GM23338 (cell line): ENCODE results near the gene TAS2R42. TPM values are rescaled to one million over a fixed set of nuclear protein-coding genes. Genes with fewer than 3 reads are reported as not detected.

Experiments
- polyA plus RNA-seq: library from polyadenylated mRNA; unstranded; fragments of >200 nt; fragmentation: Nextera tagmentation; extraction: Ambion mirVana; gene quantifications from 2 replicates; pipeline ENCODE4 v1.2.1, GENCODE V29; 2016
- total RNA-seq: library from RNA; depleted of rRNA; stranded (reverse); fragments of >200 nt; shearing (Covaris generic); gene quantifications from 2 replicates; pipeline ENCODE4 v1.2.3, GENCODE V29; 2014; rRNA removed

The TAS2R42 gene
- total and polyA plus RNA-seq, 2 experiments from 2014 or later = 0.38 TPM; not detected in 1

Other genes with a start within 250 kb of the TAS2R42 start
- gene TAS2R14, start 247.7 kb downstream of the TAS2R42 start, total RNA-seq = 4.9 and 5.9 TPM in 2 replicates
- gene TAS2R14, start 247.7 kb downstream of the TAS2R42 start, polyA plus RNA-seq = 1.1 and 2.6 TPM in 2 replicates
- 3.4 and 5.7 TPM in 2 replicates for gene TAS2R50, start 200.0 kb downstream of the TAS2R42 start, total RNA-seq
- gene TAS2R50, start 200.0 kb downstream of the TAS2R42 start, polyA plus RNA-seq = not detected in 2 replicates
- 3.9 and 6.0 TPM in 2 replicates for gene TAS2R20, start 188.6 kb downstream of the TAS2R42 start, total RNA-seq
- not detected in 2 replicates for gene TAS2R20, start 188.6 kb downstream of the TAS2R42 start, polyA plus RNA-seq
- 6.0 and 8.6 TPM in 2 replicates for gene TAS2R19, start 164.3 kb downstream of the TAS2R42 start, total RNA-seq
- gene TAS2R19, start 164.3 kb downstream of the TAS2R42 start, polyA plus RNA-seq = 0.21 TPM in 1 of 2 replicates, not detected in the other
- gene TAS2R31, start 155.5 kb downstream of the TAS2R42 start, total RNA-seq = 6.1 and 12.9 TPM in 2 replicates
- 0.21 TPM in 1 of 2 replicates, not detected in the other for gene TAS2R31, start 155.5 kb downstream of the TAS2R42 start, polyA plus RNA-seq
- gene TAS2R46, start 124.6 kb downstream of the TAS2R42 start, total RNA-seq = 1.0 and 5.0 TPM in 2 replicates
- 0.45 and 0.49 TPM in 2 replicates for gene TAS2R46, start 124.6 kb downstream of the TAS2R42 start, polyA plus RNA-seq
- gene TAS2R43, start 94.6 kb downstream of the TAS2R42 start, total RNA-seq = 2.6 and 2.7 TPM in 2 replicates
- gene TAS2R43, start 94.6 kb downstream of the TAS2R42 start, polyA plus RNA-seq = not detected in 2 replicates
- 9.7 and 13.7 TPM in 2 replicates for gene TAS2R30, start 52.3 kb downstream of the TAS2R42 start, total RNA-seq
- 0.39 and 0.80 TPM in 2 replicates for gene TAS2R30, start 52.3 kb downstream of the TAS2R42 start, polyA plus RNA-seq
- gene SMIM10L1, start 15.7 kb downstream of the TAS2R42 start, total RNA-seq = 9.0 and 9.3 TPM in 2 replicates
- 22.0 and 22.6 TPM in 2 replicates for gene SMIM10L1, start 15.7 kb downstream of the TAS2R42 start, polyA plus RNA-seq
- gene PRB3, start 82.8 kb upstream of the TAS2R42 start, total RNA-seq = not detected in 2 replicates
- gene PRB3, start 82.8 kb upstream of the TAS2R42 start, polyA plus RNA-seq = 3.0 TPM in 2 replicates
- gene PRB4, start 123.5 kb upstream of the TAS2R42 start, total RNA-seq = not detected in 2 replicates
- gene PRB4, start 123.5 kb upstream of the TAS2R42 start, polyA plus RNA-seq = not detected in 2 replicates
- not detected in 2 replicates for gene PRB2, start 208.6 kb upstream of the TAS2R42 start, total RNA-seq
- not detected in 2 replicates for gene PRB2, start 208.6 kb upstream of the TAS2R42 start, polyA plus RNA-seq